Measurements from ENCODE around the gene BCAR1.

- no peak for TF ChIP-seq CTCF (IDR thresholded peaks at IDR 0.05)
- no peak for TF ChIP-seq EP300 (IDR thresholded peaks at IDR 0.05)
- TF ChIP-seq POLR2A (IDR thresholded peaks at IDR 0.05), result no peak
Observed at GRCh38 chr16:75258807-75259141, 7.3 kb upstream of the BCAR1 start.
